ENCODE results near the gene UNC5C. TPM values are rescaled to one million over a fixed set of nuclear protein-coding genes. Genes with fewer than 3 reads are reported as not detected.

UNC5C gene
- total RNA-seq, 4 donors from 2014 or later = 4.6 to 8.1 (median 6.0) TPM

DNA sequence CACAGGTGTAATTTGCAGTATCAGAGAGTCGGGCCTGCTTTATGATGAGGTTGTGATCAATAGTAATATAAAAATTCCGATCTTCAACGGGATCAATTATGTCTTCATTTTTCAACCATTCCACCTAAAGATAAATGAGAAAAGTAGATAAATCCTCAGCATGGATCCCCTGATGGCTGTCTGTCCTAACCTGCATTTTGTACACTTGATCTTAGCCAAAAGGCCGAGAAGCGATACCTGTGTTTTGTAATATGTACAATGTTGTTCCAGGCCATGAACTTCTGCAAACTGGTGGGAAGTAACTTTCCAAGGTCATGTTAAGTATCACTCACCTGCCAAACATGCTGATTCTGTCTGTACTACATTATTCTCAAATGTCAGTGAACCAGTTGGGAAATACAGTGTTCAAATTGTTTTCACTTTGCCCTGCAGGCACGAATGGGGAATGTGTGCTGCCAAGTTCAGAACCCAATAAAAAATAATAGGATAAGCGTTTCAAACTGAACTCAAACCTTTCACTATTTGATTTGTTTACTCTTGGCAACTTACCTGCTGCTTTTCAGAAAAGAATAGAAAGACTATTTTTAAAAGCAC is 298.1 kb downstream of the UNC5C start:
- TF ChIP-seq, protein P1, sequence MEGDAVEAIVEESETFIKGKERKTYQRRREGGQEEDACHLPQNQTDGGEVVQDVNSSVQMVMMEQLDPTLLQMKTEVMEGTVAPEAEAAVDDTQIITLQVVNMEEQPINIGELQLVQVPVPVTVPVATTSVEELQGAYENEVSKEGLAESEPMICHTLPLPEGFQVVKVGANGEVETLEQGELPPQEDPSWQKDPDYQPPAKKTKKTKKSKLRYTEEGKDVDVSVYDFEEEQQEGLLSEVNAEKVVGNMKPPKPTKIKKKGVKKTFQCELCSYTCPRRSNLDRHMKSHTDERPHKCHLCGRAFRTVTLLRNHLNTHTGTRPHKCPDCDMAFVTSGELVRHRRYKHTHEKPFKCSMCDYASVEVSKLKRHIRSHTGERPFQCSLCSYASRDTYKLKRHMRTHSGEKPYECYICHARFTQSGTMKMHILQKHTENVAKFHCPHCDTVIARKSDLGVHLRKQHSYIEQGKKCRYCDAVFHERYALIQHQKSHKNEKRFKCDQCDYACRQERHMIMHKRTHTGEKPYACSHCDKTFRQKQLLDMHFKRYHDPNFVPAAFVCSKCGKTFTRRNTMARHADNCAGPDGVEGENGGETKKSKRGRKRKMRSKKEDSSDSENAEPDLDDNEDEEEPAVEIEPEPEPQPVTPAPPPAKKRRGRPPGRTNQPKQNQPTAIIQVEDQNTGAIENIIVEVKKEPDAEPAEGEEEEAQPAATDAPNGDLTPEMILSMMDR (IDR thresholded peaks at IDR 0.05) = no peak
- ATAC-seq (ENCODE audit: low FRiP score) (no peak), DNase-seq (ENCODE audit: low spot score) (no peak)

DNA sequence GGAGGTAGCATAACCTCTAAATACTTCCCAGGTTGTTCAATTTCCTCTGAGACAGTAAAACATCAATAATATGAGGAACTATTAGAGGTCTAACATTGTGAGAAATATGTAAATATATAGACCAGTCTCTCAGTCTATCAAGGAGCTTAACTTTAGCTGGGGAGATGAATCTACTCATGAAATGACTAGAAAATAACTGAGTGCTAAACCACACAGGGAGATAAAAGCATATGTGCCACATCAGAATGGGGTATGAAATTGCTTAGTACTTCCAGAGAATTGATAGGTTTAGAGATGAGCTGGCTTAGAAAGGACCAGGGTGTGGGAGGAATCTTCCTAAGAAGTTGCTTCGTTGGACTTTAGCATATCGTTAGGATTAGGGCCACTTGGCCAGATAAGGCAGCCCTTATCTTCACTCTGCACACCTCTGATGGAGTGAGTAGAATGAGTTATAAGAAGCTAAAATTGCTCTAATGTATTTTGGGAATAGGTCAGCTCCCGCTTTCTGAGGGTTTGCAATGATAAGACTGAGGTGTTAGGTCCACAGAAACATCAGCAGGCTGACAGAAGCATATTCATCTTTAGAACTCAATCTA is 299.2 kb downstream of the UNC5C start:
- no peak for ATAC-seq (ENCODE audit: low FRiP score)
- DNase-seq (ENCODE audit: low spot score) = no peak
- TF ChIP-seq, protein P1 (IDR thresholded peaks at IDR 0.05) = no peak

DNA sequence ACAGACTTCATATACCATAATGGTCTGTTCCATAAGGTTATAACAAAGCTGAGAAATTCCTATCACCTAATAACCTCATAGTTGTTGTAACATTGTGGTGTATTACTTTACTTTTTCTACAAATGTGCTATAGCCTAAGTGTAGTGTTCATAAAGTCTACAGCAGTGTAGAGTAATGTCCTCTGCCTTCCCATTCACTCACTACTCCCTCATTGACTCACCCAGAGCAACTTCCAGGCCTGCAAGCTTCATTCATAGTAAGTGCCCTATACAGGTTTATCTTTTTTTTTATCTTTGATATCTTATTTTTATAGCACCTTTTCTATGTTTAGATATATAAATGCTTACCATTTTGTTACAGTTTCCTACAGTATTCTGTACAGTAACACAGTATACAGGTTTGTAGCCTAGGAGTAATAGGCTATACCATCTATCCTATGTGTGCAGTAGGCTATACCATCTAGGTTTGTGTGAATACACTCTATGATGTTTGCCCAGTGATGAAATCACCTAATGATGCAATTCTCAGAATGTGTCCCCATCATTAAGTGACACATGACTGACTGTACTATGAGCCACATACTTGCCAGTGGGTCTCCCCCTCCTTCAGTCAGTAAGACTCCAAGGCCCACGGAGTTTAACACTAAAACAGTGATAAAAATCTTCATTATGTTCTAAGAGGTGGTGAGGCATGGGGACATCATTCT is 299.9 kb downstream of the UNC5C start:
- no peak for DNase-seq (ENCODE audit: low spot score)
- ATAC-seq (ENCODE audit: low FRiP score) = no peak
- TF ChIP-seq, protein P1 (IDR thresholded peaks at IDR 0.05) = no peak

DNA sequence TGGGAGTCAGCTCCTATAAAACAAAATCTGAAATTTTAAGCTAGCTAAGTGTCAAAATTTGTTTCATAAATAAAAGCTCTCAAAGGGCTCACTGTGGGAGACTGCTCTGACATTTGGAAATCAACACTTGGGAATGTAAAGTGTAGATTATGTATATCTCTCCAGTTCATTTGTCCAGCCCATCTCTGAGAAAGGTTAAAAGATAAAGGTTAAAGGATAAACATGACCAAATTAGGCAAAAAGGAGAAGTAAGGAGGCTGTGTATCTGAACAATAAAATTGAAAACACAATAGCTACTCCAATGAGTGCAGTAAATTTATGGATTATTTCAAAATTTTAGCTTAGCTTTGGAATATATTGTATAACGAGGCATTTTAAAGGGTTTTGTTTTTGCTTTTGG is 304.9 kb downstream of the UNC5C start:
- ATAC-seq (ENCODE audit: low FRiP score) = no peak
- no peak for DNase-seq (ENCODE audit: low spot score)
- TF ChIP-seq, protein P1 (IDR thresholded peaks at IDR 0.05) = no peak

DNA sequence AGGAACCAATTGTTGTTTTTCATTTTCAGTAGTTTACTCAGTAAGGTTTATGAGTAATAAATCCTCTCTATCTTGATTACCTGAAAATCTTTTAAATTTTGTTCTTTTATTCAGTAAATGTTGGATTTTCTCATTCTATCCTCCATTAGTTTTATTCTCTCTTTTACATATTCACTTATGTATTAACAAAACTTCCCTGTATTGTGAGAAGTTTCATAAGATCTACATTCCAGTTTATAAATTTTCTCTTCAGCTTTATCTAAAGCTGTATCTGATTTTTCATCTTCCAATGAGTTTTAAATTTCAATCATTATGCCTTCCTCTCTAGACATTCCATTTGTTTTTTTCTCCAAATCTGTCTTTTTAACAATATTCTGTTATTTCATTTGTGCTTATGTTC is 310.2 kb downstream of the UNC5C start:
- no peak for DNase-seq (ENCODE audit: low spot score)
- no peak for ATAC-seq (ENCODE audit: low FRiP score)
- TF ChIP-seq, protein P1 (IDR thresholded peaks at IDR 0.05) = no peak

DNA sequence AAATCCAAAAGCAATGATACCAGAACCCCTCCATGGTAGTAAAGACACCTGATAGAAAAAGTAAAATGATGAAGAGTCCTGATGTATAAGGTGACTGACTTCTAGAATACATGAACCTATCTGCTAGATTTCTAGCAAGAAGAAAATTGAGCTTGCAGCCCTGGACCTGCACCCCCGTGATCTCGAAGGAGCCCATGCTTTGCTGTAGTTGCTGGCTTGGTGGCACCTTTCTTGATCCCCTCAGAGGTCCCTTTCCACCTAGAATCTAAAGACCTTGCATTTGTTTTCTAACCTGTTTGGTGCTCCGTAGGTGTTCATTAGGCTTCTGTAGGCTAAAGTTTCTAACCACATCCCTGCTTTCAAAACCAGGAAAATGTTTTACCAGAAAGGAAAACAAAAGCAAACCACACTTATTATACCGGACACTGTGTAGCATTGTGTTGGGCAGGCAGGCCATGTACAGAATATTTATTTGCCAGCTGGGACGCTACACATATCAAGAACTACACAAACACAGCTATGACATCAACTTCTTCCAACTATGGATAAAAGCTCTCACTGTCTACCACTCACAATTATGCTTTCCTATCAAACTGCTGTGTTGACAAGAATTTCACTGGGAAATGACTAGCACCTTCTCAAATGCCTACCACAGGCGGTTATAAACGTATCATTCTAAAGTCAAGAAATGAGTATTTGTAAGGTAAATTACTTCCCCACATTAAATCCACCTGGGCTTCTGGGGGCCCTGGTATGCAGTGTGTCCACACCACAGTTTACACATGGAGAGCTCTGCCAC is 316.2 kb downstream of the UNC5C start:
- TF ChIP-seq, protein P1 (IDR thresholded peaks at IDR 0.05) = no peak
- DNase-seq (ENCODE audit: low spot score) (no peak), ATAC-seq (ENCODE audit: low FRiP score) (no peak)

All from omental fat pad (tissue), 4 donors.